ENCODE measurements around the gene SLC22A3. TPM values are rescaled to one million over a fixed set of nuclear protein-coding genes. Genes with fewer than 3 reads are reported as not detected.

SLC22A3 gene
- total and polyA plus RNA-seq, 2 donors from 2014 or later = 6.4 to 7.4 TPM

- Histone ChIP-seq H3K4me1 (ENCODE audit: control insufficient read depth in 2 of 3, insufficient read depth in 2 of 3, low read depth in 1 of 3, low read length in 3 of 3) (peaks cover 0 to under 1% (median 0%) of the 10 kb centered on the region in 3 donors), H3K9me3 (ENCODE audit: control insufficient read depth in 2 of 3, insufficient read depth in 1 of 3, low read length in 3 of 3) (no peaks in the 10 kb centered on the region), H3K9ac (ENCODE audit: low read length in 3 of 3) (no peak overlapping the region), H3K27me3 (ENCODE audit: control insufficient read depth, insufficient read depth, low read length) (no peaks in the 10 kb centered on the region), H3K36me3 (ENCODE audit: control insufficient read depth in 2 of 3, insufficient read depth in 3 of 3, low read length in 3 of 3) (no peaks in the 10 kb centered on the region), H3K27ac (ENCODE audit: low read depth in 2 of 2, low read length in 2 of 2) (no peak overlapping the region), H3K4me3 (ENCODE audit: low read length in 3 of 3) (no peak overlapping the region)
- TF ChIP-seq, protein P1, sequence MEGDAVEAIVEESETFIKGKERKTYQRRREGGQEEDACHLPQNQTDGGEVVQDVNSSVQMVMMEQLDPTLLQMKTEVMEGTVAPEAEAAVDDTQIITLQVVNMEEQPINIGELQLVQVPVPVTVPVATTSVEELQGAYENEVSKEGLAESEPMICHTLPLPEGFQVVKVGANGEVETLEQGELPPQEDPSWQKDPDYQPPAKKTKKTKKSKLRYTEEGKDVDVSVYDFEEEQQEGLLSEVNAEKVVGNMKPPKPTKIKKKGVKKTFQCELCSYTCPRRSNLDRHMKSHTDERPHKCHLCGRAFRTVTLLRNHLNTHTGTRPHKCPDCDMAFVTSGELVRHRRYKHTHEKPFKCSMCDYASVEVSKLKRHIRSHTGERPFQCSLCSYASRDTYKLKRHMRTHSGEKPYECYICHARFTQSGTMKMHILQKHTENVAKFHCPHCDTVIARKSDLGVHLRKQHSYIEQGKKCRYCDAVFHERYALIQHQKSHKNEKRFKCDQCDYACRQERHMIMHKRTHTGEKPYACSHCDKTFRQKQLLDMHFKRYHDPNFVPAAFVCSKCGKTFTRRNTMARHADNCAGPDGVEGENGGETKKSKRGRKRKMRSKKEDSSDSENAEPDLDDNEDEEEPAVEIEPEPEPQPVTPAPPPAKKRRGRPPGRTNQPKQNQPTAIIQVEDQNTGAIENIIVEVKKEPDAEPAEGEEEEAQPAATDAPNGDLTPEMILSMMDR (IDR thresholded peaks at IDR 0.05; ENCODE audit: borderline replicate concordance, extremely low read depth, insufficient read depth) = no peak
- FAIRE-seq (no peak), DNase-seq (no peak)
- intact Hi-C loops (cut with DNase I) = no loop called here
These were observed 73.7 kb downstream of the SLC22A3 start for GRCh38 chr6:160421854-160422253.

DNA sequence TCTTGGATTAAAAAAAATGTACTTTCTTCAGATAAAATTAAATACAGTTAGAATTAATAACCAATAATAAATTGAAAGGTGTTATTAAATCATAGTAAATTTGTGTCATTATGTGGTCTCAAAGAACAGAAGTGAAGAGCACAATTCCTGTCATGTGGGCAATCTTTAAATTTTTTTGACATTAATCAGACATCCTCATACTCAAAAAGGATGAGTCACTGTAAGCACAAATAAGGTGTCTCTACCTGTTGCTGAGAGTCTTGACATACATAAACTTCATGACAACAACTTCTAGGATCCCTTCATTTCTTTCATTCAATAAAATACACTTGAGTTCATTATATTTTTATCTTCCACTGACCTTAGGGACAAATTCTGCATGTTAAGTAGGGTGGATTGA is 76.1 kb downstream of the SLC22A3 start:
- no peaks in the 10 kb centered on the region for H3K36me3 ChIP-seq (ENCODE audit: control insufficient read depth in 2 of 3, insufficient read depth in 3 of 3, low read length in 3 of 3)
- H3K4me3 ChIP-seq (ENCODE audit: low read length in 3 of 3) = no peak overlapping the region
- FAIRE-seq (no peak), DNase-seq (no peak)
- no peaks in the 10 kb centered on the region for H3K27me3 ChIP-seq (ENCODE audit: control insufficient read depth, insufficient read depth, low read length)
- no peak overlapping the region for H3K9ac ChIP-seq (ENCODE audit: low read length in 3 of 3)
- intact Hi-C loops (cut with DNase I) = no loop called here
- peaks cover 0 to 9% (median 7%) of the 10 kb centered on the region in 3 donors for H3K4me1 ChIP-seq (ENCODE audit: control insufficient read depth in 2 of 3, insufficient read depth in 2 of 3, low read depth in 1 of 3, low read length in 3 of 3)
- TF ChIP-seq, protein P1 (IDR thresholded peaks at IDR 0.05; ENCODE audit: borderline replicate concordance, extremely low read depth, insufficient read depth) = no peak
- no peaks in the 10 kb centered on the region for H3K9me3 ChIP-seq (ENCODE audit: control insufficient read depth in 2 of 3, insufficient read depth in 1 of 3, low read length in 3 of 3)
- no peak overlapping the region for H3K27ac ChIP-seq (ENCODE audit: low read depth in 2 of 2, low read length in 2 of 2)

GRCh38 chr6:160426136-160426535 is 78.0 kb downstream of the SLC22A3 start:
- FAIRE-seq (no peak), DNase-seq (no peak)
- Histone ChIP-seq H3K27ac (ENCODE audit: low read depth in 2 of 2, low read length in 2 of 2) (no peak overlapping the region), H3K27me3 (ENCODE audit: control insufficient read depth, insufficient read depth, low read length) (no peaks in the 10 kb centered on the region), H3K9me3 (ENCODE audit: control insufficient read depth in 2 of 3, insufficient read depth in 1 of 3, low read length in 3 of 3) (no peaks in the 10 kb centered on the region), H3K9ac (ENCODE audit: low read length in 3 of 3) (no peak overlapping the region), H3K4me3 (ENCODE audit: low read length in 3 of 3) (no peak overlapping the region), H3K36me3 (ENCODE audit: control insufficient read depth in 2 of 3, insufficient read depth in 3 of 3, low read length in 3 of 3) (no peaks in the 10 kb centered on the region), H3K4me1 (ENCODE audit: control insufficient read depth in 2 of 3, insufficient read depth in 2 of 3, low read depth in 1 of 3, low read length in 3 of 3) (peaks cover 0 to 9% (median 8%) of the 10 kb centered on the region in 3 donors)
- TF ChIP-seq, protein P1 (IDR thresholded peaks at IDR 0.05; ENCODE audit: borderline replicate concordance, extremely low read depth, insufficient read depth) = no peak
- intact Hi-C loops (cut with DNase I) = no loop called here
